GM23338 (cell line): ENCODE results near the gene HDAC3. TPM values are rescaled to one million over a fixed set of nuclear protein-coding genes. Genes with fewer than 3 reads are reported as not detected.

ENCODE experiments used
- ATAC-seq: fragments of 200-7000 bp; cut with Tn5 transposase; 3 replicates; pipeline ENCODE4 v1.9.1; 2020
- DNase-seq: peaks from one replicate; pipeline ENCODE4 v3.0.0-alpha.2; 2015; ENCODE audit warnings: low spot score
- H2AFZ ChIP-seq: fragments of 200-600 bp; sonication (generic); 2 replicates; pipeline ENCODE4 v1.8.0; 2016; ENCODE audit warnings: antibody characterized with exemption, mild to moderate bottlenecking, moderate library complexity
- H3F3A ChIP-seq: fragments of 200-600 bp; sonication (generic); replicated peaks from 2 replicates; pipeline ENCODE4 v1.8.0; 2017; ENCODE audit warnings: antibody characterized with exemption, mixed run types, low read depth
- H3K27ac ChIP-seq: fragments of 200-600 bp; sonication (generic); 2 replicates; pipeline ENCODE4 v1.6.1; 2016; ENCODE audit warnings: low read depth
- H3K27me3 ChIP-seq: fragments of 200-600 bp; sonication (generic); 2 replicates; pipeline ENCODE4 v1.8.0; 2016; ENCODE audit warnings: mild to moderate bottlenecking, mixed run types, moderate library complexity; ENCODE audit not compliant: insufficient read depth
- H3K36me3 ChIP-seq: fragments of 200-600 bp; sonication (generic); 2 replicates; pipeline ENCODE4 v1.8.0; 2016; ENCODE audit warnings: mild to moderate bottlenecking; ENCODE audit not compliant: insufficient read depth
- H3K4me1 ChIP-seq: fragments of 200-600 bp; sonication (generic); 2 replicates; pipeline ENCODE4 v1.8.0; 2016; ENCODE audit warnings: mild to moderate bottlenecking, moderate library complexity; ENCODE audit not compliant: insufficient read depth
- H3K4me2 ChIP-seq: fragments of 200-600 bp; sonication (generic); 2 replicates; pipeline ENCODE4 v1.7.1; 2017; ENCODE audit warnings: mixed run types
- H3K4me3 ChIP-seq: fragments of 200-600 bp; sonication (generic); 2 replicates; pipeline ENCODE4 v1.6.1; 2016; ENCODE audit warnings: mixed run types
- H3K79me2 ChIP-seq: fragments of 200-600 bp; sonication (generic); replicated peaks from 2 replicates; pipeline ENCODE4 v1.8.0; 2017; ENCODE audit warnings: mild to moderate bottlenecking; ENCODE audit not compliant: insufficient read depth
- H3K9me2 ChIP-seq: fragments of 200-600 bp; sonication (generic); 2 replicates; pipeline ENCODE4 v1.8.0; 2017; ENCODE audit not compliant: insufficient read depth
- H4K20me1 ChIP-seq: fragments of 200-600 bp; sonication (generic); replicated peaks from 2 replicates; pipeline ENCODE4 v1.8.0; 2017; ENCODE audit warnings: mild to moderate bottlenecking; ENCODE audit not compliant: insufficient read depth
- H3K27ac Mint-ChIP-seq: 2 replicates; pipeline ENCODE4 v1.8.0; 2020; ENCODE audit warnings: inconsistent platforms, mild to moderate bottlenecking, moderate library complexity, mixed read lengths
- H3K27me3 Mint-ChIP-seq: 3 replicates; pipeline ENCODE4 v1.8.0; 2022; ENCODE audit warnings: low read depth, mild to moderate bottlenecking, moderate library complexity, mixed read lengths, inconsistent platforms; ENCODE audit not compliant: insufficient read depth, poor library complexity
- H3K36me3 Mint-ChIP-seq: 3 replicates; pipeline ENCODE4 v1.8.0; 2021; ENCODE audit warnings: low read depth, mild to moderate bottlenecking, inconsistent platforms, moderate library complexity, mixed read lengths
- H3K4me1 Mint-ChIP-seq: 3 replicates; pipeline ENCODE4 v1.8.0; 2020; ENCODE audit warnings: mild to moderate bottlenecking, inconsistent platforms, mixed read lengths
- H3K4me3 Mint-ChIP-seq: 3 replicates; pipeline ENCODE4 v1.8.0; 2021; ENCODE audit warnings: moderate library complexity, mild to moderate bottlenecking, inconsistent platforms, mixed read lengths
- H3K9me3 Mint-ChIP-seq: 3 replicates; pipeline ENCODE4 v1.8.0; 2020; ENCODE audit warnings: moderate library complexity, mild to moderate bottlenecking, inconsistent platforms, mixed read lengths
- CREB1 ChIP-seq: fragments of 250-450 bp; sonication (Bioruptor Pico); IDR thresholded peaks from 2 replicates; pipeline ENCODE4 v1.5.0; 2020; ENCODE audit warnings: low read depth, mild to moderate bottlenecking, moderate library complexity
- EZH2 ChIP-seq: fragments of 200-600 bp; sonication (generic); IDR thresholded peaks from one replicate; pipeline ENCODE4 v1.8.0; 2017; ENCODE audit warnings: antibody characterized with exemption, mild to moderate bottlenecking, low read depth; ENCODE audit not compliant: unreplicated experiment
- EZH2phosphoT487 ChIP-seq: fragments of 200-600 bp; sonication (generic); IDR thresholded peaks from one replicate; pipeline ENCODE4 v1.8.1; 2018; ENCODE audit warnings: antibody characterized with exemption; ENCODE audit not compliant: unreplicated experiment
- JUNB ChIP-seq: IDR thresholded peaks from one replicate; pipeline ENCODE4 v1.6.1; 2016; ENCODE audit warnings: antibody characterized with exemption; ENCODE audit not compliant: unreplicated experiment
- NANOG ChIP-seq: IDR thresholded peaks from 2 replicates; pipeline ENCODE4 v1.6.1; 2016; ENCODE audit warnings: antibody characterized with exemption, borderline replicate concordance
- POLR2AphosphoS5 ChIP-seq: IDR thresholded peaks from 2 replicates; pipeline ENCODE4 v1.6.1; 2016; ENCODE audit warnings: antibody characterized with exemption, low read depth
- STAT1 ChIP-seq: IDR thresholded peaks from one replicate; pipeline ENCODE4 v1.6.1; 2016; ENCODE audit warnings: antibody characterized with exemption; ENCODE audit not compliant: unreplicated experiment
- ZNF114 ChIP-seq: fragments of 250-450 bp; sonication (Bioruptor Pico); IDR thresholded peaks from 2 replicates; pipeline ENCODE4 v1.5.0; 2020; ENCODE audit warnings: mild to moderate bottlenecking, moderate library complexity
- ZNF331 ChIP-seq: fragments of 250-450 bp; sonication (Bioruptor Pico); IDR thresholded peaks from 2 replicates; pipeline ENCODE4 v1.5.0; 2020; ENCODE audit warnings: low read depth, mild to moderate bottlenecking, moderate library complexity
- polyA plus RNA-seq: library from polyadenylated mRNA; unstranded; fragments of >200 nt; fragmentation: Nextera tagmentation; extraction: Ambion mirVana; gene quantifications from 2 replicates; pipeline ENCODE4 v1.2.1, GENCODE V29; 2016
- total RNA-seq: library from RNA; depleted of rRNA; stranded (reverse); fragments of >200 nt; shearing (Covaris generic); gene quantifications from 2 replicates; pipeline ENCODE4 v1.2.3, GENCODE V29; 2014
- TF ChIP-seq, protein P1 (sequence below): IDR thresholded peaks from one replicate; pipeline ENCODE4 v1.6.1; 2018; ENCODE audit warnings: antibody characterized with exemption; ENCODE audit not compliant: unreplicated experiment
- TF ChIP-seq, protein P2 (sequence below): IDR thresholded peaks from 2 replicates; pipeline ENCODE4 v1.6.1; 2016; ENCODE audit warnings: antibody characterized with exemption
- TF ChIP-seq, protein P3 (sequence below), 2 experiments: fragments of 200-600 bp in 1 of 2; sonication (generic) in 1 of 2; conservative IDR thresholded peaks; 2 replicates each; pipeline versions ENCODE4 v1.5.1 to v1.6.1; 2016 to 2017; ENCODE audit warnings: antibody characterized with exemption in 2 of 2, low read depth in 2 of 2, mild to moderate bottlenecking in 2 of 2, moderate library complexity in 1 of 2
- TF ChIP-seq, protein P4 (sequence below): fragments of 250-450 bp; sonication (Bioruptor Pico); IDR thresholded peaks from 2 replicates; pipeline ENCODE4 v1.5.0; 2020; ENCODE audit warnings: mild to moderate bottlenecking, moderate library complexity

HDAC3 gene
- total and polyA plus RNA-seq, 2 experiments from 2014 or later = 59.2 to 90.0 TPM

DNA sequence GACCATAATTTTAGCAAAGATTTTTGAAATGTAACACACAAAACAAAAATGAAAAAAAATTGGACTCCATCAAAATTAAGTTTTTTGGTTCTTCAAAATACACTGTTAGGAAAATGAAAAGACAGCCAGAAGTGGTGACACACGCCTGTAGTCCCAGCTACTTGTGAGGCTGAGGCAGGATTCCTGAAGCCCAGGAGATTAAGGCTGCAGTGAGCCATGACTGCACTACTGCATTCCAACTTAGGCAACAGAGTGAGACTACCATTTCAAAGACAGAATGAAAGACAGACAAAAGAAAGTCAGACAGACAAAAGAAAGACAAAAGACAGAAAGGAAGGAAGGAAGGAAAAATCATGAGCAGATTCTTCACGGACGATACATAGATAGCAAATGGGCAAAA is 25.4 kb downstream of the HDAC3 start:
- Histone ChIP-seq H3K9me2 (no peaks in the 10 kb centered on the region), H3K27me3 (no peaks in the 10 kb centered on the region), H3K79me2 (peaks cover 100% of the 10 kb centered on the region), H3K4me2 (no peak overlapping the region), H3K27ac (peak overlapping the region; percentile 51; the same call in 1 of the 2 replicates), H3K4me3 (no peak overlapping the region), H3F3A (no peaks in the 10 kb centered on the region), H3K36me3 (no peaks in the 10 kb centered on the region), H3K4me1 (peaks cover 23% of the 10 kb centered on the region), H4K20me1 (peaks cover 23% of the 10 kb centered on the region), H2AFZ (no peak overlapping the region)
- H3K4me1 Mint-ChIP-seq = peaks cover 31% of the 10 kb centered on the region
- DNase-seq (peak; percentile 37), ATAC-seq (peak; percentile 77)
- H3K27ac Mint-ChIP-seq = no peak overlapping the region
- no peak for TF ChIP-seq JUNB
- no peak for TF ChIP-seq ZNF114 (CRISPR knock-in tag)
- no peak for TF ChIP-seq POLR2AphosphoS5
- TF ChIP-seq, protein P1, sequence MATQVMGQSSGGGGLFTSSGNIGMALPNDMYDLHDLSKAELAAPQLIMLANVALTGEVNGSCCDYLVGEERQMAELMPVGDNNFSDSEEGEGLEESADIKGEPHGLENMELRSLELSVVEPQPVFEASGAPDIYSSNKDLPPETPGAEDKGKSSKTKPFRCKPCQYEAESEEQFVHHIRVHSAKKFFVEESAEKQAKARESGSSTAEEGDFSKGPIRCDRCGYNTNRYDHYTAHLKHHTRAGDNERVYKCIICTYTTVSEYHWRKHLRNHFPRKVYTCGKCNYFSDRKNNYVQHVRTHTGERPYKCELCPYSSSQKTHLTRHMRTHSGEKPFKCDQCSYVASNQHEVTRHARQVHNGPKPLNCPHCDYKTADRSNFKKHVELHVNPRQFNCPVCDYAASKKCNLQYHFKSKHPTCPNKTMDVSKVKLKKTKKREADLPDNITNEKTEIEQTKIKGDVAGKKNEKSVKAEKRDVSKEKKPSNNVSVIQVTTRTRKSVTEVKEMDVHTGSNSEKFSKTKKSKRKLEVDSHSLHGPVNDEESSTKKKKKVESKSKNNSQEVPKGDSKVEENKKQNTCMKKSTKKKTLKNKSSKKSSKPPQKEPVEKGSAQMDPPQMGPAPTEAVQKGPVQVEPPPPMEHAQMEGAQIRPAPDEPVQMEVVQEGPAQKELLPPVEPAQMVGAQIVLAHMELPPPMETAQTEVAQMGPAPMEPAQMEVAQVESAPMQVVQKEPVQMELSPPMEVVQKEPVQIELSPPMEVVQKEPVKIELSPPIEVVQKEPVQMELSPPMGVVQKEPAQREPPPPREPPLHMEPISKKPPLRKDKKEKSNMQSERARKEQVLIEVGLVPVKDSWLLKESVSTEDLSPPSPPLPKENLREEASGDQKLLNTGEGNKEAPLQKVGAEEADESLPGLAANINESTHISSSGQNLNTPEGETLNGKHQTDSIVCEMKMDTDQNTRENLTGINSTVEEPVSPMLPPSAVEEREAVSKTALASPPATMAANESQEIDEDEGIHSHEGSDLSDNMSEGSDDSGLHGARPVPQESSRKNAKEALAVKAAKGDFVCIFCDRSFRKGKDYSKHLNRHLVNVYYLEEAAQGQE = no peak
- TF ChIP-seq NANOG = no peak
- TF ChIP-seq, protein P2, sequence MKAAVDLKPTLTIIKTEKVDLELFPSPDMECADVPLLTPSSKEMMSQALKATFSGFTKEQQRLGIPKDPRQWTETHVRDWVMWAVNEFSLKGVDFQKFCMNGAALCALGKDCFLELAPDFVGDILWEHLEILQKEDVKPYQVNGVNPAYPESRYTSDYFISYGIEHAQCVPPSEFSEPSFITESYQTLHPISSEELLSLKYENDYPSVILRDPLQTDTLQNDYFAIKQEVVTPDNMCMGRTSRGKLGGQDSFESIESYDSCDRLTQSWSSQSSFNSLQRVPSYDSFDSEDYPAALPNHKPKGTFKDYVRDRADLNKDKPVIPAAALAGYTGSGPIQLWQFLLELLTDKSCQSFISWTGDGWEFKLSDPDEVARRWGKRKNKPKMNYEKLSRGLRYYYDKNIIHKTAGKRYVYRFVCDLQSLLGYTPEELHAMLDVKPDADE = no peak
- TF ChIP-seq, protein P3, sequence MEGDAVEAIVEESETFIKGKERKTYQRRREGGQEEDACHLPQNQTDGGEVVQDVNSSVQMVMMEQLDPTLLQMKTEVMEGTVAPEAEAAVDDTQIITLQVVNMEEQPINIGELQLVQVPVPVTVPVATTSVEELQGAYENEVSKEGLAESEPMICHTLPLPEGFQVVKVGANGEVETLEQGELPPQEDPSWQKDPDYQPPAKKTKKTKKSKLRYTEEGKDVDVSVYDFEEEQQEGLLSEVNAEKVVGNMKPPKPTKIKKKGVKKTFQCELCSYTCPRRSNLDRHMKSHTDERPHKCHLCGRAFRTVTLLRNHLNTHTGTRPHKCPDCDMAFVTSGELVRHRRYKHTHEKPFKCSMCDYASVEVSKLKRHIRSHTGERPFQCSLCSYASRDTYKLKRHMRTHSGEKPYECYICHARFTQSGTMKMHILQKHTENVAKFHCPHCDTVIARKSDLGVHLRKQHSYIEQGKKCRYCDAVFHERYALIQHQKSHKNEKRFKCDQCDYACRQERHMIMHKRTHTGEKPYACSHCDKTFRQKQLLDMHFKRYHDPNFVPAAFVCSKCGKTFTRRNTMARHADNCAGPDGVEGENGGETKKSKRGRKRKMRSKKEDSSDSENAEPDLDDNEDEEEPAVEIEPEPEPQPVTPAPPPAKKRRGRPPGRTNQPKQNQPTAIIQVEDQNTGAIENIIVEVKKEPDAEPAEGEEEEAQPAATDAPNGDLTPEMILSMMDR (conservative IDR thresholded peaks at IDR 0.05; ENCODE audit: low read depth in 2 of 2) = no peak
- TF ChIP-seq EZH2phosphoT487 = no peak
- no peak for TF ChIP-seq ZNF331 (CRISPR knock-in tag)
- no peak for TF ChIP-seq EZH2
- TF ChIP-seq, protein P4, sequence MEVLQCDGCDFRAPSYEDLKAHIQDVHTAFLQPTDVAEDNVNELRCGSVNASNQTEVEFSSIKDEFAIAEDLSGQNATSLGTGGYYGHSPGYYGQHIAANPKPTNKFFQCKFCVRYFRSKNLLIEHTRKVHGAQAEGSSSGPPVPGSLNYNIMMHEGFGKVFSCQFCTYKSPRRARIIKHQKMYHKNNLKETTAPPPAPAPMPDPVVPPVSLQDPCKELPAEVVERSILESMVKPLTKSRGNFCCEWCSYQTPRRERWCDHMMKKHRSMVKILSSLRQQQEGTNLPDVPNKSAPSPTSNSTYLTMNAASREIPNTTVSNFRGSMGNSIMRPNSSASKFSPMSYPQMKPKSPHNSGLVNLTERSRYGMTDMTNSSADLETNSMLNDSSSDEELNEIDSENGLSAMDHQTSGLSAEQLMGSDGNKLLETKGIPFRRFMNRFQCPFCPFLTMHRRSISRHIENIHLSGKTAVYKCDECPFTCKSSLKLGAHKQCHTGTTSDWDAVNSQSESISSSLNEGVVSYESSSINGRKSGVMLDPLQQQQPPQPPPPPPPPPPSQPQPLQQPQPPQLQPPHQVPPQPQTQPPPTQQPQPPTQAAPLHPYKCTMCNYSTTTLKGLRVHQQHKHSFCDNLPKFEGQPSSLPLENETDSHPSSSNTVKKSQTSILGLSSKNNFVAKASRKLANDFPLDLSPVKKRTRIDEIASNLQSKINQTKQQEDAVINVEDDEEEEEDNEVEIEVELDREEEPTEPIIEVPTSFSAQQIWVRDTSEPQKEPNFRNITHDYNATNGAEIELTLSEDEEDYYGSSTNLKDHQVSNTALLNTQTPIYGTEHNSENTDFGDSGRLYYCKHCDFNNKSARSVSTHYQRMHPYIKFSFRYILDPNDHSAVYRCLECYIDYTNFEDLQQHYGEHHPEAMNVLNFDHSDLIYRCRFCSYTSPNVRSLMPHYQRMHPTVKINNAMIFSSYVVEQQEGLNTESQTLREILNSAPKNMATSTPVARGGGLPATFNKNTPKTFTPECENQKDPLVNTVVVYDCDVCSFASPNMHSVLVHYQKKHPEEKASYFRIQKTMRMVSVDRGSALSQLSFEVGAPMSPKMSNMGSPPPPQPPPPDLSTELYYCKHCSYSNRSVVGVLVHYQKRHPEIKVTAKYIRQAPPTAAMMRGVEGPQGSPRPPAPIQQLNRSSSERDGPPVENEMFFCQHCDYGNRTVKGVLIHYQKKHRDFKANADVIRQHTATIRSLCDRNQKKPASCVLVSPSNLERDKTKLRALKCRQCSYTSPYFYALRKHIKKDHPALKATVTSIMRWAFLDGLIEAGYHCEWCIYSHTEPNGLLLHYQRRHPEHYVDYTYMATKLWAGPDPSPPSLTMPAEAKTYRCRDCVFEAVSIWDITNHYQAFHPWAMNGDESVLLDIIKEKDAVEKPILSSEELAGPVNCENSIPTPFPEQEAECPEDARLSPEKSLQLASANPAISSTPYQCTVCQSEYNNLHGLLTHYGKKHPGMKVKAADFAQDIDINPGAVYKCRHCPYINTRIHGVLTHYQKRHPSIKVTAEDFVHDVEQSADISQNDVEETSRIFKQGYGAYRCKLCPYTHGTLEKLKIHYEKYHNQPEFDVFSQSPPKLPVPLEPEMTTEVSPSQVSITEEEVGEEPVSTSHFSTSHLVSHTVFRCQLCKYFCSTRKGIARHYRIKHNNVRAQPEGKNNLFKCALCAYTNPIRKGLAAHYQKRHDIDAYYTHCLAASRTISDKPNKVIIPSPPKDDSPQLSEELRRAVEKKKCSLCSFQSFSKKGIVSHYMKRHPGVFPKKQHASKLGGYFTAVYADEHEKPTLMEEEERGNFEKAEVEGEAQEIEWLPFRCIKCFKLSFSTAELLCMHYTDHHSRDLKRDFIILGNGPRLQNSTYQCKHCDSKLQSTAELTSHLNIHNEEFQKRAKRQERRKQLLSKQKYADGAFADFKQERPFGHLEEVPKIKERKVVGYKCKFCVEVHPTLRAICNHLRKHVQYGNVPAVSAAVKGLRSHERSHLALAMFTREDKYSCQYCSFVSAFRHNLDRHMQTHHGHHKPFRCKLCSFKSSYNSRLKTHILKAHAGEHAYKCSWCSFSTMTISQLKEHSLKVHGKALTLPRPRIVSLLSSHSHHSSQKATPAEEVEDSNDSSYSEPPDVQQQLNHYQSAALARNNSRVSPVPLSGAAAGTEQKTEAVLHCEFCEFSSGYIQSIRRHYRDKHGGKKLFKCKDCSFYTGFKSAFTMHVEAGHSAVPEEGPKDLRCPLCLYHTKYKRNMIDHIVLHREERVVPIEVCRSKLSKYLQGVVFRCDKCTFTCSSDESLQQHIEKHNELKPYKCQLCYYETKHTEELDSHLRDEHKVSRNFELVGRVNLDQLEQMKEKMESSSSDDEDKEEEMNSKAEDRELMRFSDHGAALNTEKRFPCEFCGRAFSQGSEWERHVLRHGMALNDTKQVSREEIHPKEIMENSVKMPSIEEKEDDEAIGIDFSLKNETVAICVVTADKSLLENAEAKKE (CRISPR knock-in tag) = no peak
- TF ChIP-seq CREB1 (CRISPR knock-in tag) = no peak
- no peak for TF ChIP-seq STAT1
- H3K36me3 Mint-ChIP-seq = peaks cover 8% of the 10 kb centered on the region; the same call in 1 of the 3 replicates
- no peaks in the 10 kb centered on the region for H3K9me3 Mint-ChIP-seq
- no peak overlapping the region for H3K4me3 Mint-ChIP-seq
- H3K27me3 Mint-ChIP-seq = no peaks in the 10 kb centered on the region
